ENCODE results near the gene DPT.
"Not testable (repeated sequence)": the region's sequence is repeated elsewhere in the genome, so short reads cannot be mapped to it uniquely, and the experiment has no call there.

Gene DPT

DNA sequence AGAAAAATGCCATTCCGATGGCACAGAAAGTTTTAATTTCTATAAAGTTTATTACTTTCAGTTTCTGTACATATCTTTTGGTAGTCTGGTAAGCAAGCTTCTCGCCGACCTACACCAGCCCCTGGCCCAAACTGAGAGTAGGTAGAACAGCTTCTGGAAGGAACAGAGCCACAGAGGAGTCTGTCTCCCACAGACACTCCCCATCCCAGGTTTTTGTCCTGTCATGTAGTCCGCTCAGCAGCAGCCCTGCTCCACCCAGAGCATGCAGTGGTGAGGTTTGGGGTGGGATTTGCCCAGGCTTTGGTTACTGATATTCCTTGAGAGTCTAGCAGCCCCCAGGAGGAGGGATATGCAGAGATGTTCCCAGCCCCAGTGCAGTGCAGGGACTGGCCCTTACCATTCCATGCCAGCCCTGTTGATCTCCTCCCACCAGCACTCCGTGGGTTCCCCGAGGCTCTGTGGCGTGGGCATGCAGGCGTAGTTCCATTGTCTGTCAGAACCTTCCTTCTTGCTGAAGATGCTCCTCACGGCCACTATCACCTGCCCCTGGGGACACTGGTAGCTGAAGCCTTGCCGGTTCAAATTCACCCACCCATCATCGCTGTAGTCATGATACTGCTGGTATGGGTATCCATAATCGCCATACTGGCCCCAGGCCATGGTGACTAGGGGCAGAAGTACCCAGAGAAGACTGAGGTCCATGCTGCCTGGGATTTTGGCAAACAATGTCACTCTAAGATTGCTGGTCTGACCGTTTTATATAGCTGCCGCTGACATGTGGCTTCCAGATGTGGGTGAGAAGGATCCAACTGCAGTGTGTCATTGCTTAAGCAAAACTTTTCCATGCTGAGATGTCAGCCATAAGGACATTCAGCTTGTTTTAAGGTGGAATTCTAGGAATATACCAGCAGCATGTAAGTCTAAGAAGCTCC is at the start of gene DPT:
Gene DPT, minus strand, starts transcription at position 734 of the 932 bp plus-strand sequence. Its CDS starts 32 bp downstream, at position 702.
- H3K4me3 ChIP-seq (ENCODE audit: control insufficient read depth, low read depth, low read length) = peak within 1 kb of the TSS; percentile 18
- DNase-seq (ENCODE audit: low read depth) = peak; percentile 55
- TF ChIP-seq, protein P1, sequence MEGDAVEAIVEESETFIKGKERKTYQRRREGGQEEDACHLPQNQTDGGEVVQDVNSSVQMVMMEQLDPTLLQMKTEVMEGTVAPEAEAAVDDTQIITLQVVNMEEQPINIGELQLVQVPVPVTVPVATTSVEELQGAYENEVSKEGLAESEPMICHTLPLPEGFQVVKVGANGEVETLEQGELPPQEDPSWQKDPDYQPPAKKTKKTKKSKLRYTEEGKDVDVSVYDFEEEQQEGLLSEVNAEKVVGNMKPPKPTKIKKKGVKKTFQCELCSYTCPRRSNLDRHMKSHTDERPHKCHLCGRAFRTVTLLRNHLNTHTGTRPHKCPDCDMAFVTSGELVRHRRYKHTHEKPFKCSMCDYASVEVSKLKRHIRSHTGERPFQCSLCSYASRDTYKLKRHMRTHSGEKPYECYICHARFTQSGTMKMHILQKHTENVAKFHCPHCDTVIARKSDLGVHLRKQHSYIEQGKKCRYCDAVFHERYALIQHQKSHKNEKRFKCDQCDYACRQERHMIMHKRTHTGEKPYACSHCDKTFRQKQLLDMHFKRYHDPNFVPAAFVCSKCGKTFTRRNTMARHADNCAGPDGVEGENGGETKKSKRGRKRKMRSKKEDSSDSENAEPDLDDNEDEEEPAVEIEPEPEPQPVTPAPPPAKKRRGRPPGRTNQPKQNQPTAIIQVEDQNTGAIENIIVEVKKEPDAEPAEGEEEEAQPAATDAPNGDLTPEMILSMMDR (IDR thresholded peaks at IDR 0.05; ENCODE audit: control insufficient read depth, insufficient read depth, low read depth, low read length, missing control alignments) = no peak

DNA sequence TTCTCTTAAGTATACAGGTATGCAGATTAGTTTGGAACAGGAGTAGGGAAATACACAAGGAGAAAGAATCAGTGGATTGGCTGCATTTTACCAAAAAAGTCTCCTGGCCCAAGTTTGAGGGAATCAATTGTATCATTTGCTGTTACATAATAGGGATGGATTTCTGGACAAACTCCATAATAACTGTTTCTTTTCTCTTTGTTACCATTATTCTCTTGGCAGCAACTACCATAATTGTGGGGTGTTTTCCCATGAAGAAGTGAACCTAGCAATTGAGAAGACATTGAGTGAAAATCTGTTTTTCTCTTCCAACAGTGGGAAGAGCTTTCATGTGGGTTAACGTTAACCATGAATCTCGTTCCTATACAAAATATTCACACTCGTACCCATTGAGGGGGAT is 46.4 kb upstream of the DPT start:
- TF ChIP-seq, protein P1 (IDR thresholded peaks at IDR 0.05; ENCODE audit: control insufficient read depth, insufficient read depth, low read depth, low read length, missing control alignments) = no peak
- no peak overlapping the region for H3K4me3 ChIP-seq (ENCODE audit: control insufficient read depth, low read depth, low read length)
- no peak for DNase-seq (ENCODE audit: low read depth)

DNA sequence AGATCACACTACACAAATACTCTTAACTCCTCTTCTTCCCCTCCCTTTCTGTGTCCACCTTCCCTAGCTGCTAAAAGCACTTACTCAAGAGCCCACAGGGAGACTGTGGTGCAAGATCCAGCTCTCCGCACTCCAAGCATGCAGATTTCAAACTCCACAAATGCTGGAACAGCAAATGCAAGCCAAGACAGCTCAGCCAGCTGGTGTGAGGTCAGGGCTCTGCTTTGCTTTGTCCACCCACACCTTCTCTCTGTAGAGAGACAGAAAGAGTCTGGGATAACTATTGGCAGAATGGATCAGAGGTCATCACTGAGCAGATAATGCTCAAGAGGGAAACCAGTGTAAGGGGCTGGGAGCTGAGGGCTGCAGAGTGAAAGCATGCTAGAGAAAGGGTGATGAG is 45.2 kb upstream of the DPT start:
- DNase-seq (ENCODE audit: low read depth) = no peak
- TF ChIP-seq, protein P1 (IDR thresholded peaks at IDR 0.05; ENCODE audit: control insufficient read depth, insufficient read depth, low read depth, low read length, missing control alignments) = no peak
- H3K4me3 ChIP-seq (ENCODE audit: control insufficient read depth, low read depth, low read length) = no peak overlapping the region

DNA sequence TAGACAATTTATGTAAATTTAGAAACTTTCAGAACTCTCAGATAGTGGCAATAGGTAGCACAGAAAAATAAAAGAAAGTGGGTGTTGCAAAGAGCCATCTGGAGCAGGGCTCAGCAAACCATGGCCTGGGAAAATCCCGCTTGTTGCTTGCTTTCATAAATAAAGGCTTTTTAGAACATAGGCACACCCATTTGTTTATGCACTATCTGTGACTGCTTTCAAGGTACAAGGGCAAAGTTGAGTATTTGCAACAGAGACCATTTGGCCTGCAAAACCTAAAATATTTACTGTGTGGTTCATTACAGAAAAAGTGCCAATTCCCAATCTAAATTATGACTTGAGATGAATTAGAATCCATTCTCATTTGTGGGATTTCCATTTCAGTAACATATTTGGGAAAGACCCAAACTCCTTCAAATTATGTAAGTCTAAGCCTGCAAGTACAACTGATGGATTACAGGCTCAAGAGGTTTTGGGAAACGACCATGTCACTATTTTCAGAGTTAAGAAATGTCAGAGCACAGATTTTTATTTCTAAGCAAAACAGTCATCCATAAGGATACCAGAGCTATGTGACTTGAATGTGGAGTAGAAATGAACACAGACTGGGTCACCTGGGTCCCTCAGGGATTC is 43.5 kb upstream of the DPT start:
- DNase-seq (ENCODE audit: low read depth) = no peak
- TF ChIP-seq, protein P1 (IDR thresholded peaks at IDR 0.05; ENCODE audit: control insufficient read depth, insufficient read depth, low read depth, low read length, missing control alignments) = no peak
- H3K4me3 ChIP-seq (ENCODE audit: control insufficient read depth, low read depth, low read length) = no peak overlapping the region

DNA sequence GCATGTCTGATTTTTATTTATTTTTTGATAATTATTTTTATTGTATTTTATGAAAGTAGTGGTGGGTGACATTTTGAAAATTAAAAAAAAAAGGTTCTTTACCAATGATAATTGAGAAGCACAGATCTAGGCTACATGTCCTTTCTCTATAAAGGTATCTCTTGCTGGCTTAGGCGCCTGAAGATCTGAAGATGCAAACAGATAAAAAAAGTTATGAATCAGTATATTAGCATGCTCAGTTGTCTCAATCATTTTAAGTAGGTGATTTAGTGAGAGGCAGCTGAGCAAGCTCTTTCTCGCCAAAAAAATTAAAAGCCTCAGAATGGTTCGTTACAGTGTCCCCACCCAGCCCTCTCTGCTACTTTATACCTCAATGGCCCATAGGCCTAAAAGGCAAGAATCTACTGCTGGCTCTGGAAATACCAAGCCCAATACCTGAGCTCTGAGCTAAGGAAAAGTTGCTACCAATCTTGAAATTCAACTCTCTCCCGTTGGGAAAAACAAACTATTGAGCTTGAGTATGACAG is 42.2 kb upstream of the DPT start:
- H3K4me3 ChIP-seq (ENCODE audit: control insufficient read depth, low read depth, low read length) = no peak overlapping the region
- DNase-seq (ENCODE audit: low read depth) = no peak
- TF ChIP-seq, protein P1 (IDR thresholded peaks at IDR 0.05; ENCODE audit: control insufficient read depth, insufficient read depth, low read depth, low read length, missing control alignments) = no peak

DNA sequence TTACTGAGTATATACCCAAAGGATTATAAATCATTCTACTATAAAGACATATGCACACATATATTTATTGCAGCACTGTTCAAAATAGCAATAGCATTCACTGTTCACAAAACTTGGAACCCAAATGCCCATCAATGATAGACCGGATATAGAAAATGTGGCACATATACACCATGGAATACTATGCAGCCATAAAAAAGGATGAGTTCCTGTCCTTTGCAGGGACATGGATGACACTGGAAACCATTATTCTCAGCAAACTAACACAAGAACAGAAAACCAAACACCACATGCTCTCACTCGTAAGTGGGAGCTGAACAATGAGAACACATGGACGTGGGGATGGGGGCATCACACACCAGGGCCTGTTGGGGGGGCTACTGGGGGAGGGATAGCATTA is 40.9 kb upstream of the DPT start:
- not testable (repeated sequence) for H3K4me3 ChIP-seq (ENCODE audit: control insufficient read depth, low read depth, low read length); DNase-seq (ENCODE audit: low read depth)
